ENCODE data around the gene CYFIP1. TPM values are rescaled to one million over a fixed set of nuclear protein-coding genes. Genes with fewer than 3 reads are reported as not detected.

The CYFIP1 gene
- polyA plus RNA-seq, 1 experiment = 93.4 TPM

- Histone ChIP-seq H3K27me3 (ENCODE audit: control insufficient read depth, insufficient read depth, low read length) (no peaks in the 10 kb centered on the region), H3K4me3 (ENCODE audit: low read depth, low read length) (no peak overlapping the region), H3K36me3 (ENCODE audit: control insufficient read depth, insufficient read depth, low read length) (no peaks in the 10 kb centered on the region)
- TF ChIP-seq CTCF (IDR thresholded peaks at IDR 0.05; ENCODE audit: insufficient read depth, low read depth, low read length) = no peak
- DNase-seq (ENCODE audit: low read depth) = no peak
- POLR2A ChIA-PET = no interaction called here
- CTCF ChIA-PET = no interaction called here
Observed at GRCh38 chr15:22967084-22967770, 12.9 kb downstream of the CYFIP1 start.

GRCh38 chr15:22966321-22967083 is 13.7 kb downstream of the CYFIP1 start:
- ChIA-PET POLR2A (no interaction called here), CTCF (no interaction called here)
- no peak for TF ChIP-seq CTCF (IDR thresholded peaks at IDR 0.05; ENCODE audit: insufficient read depth, low read depth, low read length)

GRCh38 chr15:22963641-22964040 is 16.5 kb downstream of the CYFIP1 start:
- no peak for TF ChIP-seq CTCF (IDR thresholded peaks at IDR 0.05; ENCODE audit: insufficient read depth, low read depth, low read length)
- CTCF ChIA-PET = interaction anchor here (0.9 to 1.3 kb wide), 2 partner anchors 10 to 13 kb away, joined by 3 read pairs; no protein-coding TSS in a partner anchor

More at GRCh38 chr15:22966321-22967083, 13.7 kb downstream of the CYFIP1 start:
- H3K4me3 ChIP-seq (ENCODE audit: low read depth, low read length) = no peak overlapping the region
- H3K27me3 ChIP-seq (ENCODE audit: control insufficient read depth, insufficient read depth, low read length) = no peaks in the 10 kb centered on the region
- DNase-seq (ENCODE audit: low read depth) = no peak
- no peaks in the 10 kb centered on the region for H3K36me3 ChIP-seq (ENCODE audit: control insufficient read depth, insufficient read depth, low read length)

GRCh38 chr15:22962611-22963010 is 17.6 kb downstream of the CYFIP1 start:
- Histone ChIP-seq H3K27me3 (ENCODE audit: control insufficient read depth, insufficient read depth, low read length) (no peaks in the 10 kb centered on the region), H3K4me3 (ENCODE audit: low read depth, low read length) (no peak overlapping the region), H3K36me3 (ENCODE audit: control insufficient read depth, insufficient read depth, low read length) (no peaks in the 10 kb centered on the region; the same call in 1 of the 2 replicates)
- CTCF ChIA-PET = interaction anchor here (0.6 to 1.3 kb wide), 2 partner anchors 9 to 56 kb away, joined by 3 to 4 read pairs; no protein-coding TSS in a partner anchor
- POLR2A ChIA-PET = no interaction called here
- no peak for DNase-seq (ENCODE audit: low read depth)
- TF ChIP-seq CTCF (IDR thresholded peaks at IDR 0.05; ENCODE audit: insufficient read depth, low read depth, low read length) = no peak

More at GRCh38 chr15:22963641-22964040, 16.5 kb downstream of the CYFIP1 start:
- POLR2A ChIA-PET = interaction anchor here (0.6 kb wide), 1 partner anchor 11 kb away, joined by 9 read pairs; no protein-coding TSS in a partner anchor
- Histone ChIP-seq H3K27me3 (ENCODE audit: control insufficient read depth, insufficient read depth, low read length) (no peaks in the 10 kb centered on the region), H3K36me3 (ENCODE audit: control insufficient read depth, insufficient read depth, low read length) (no peaks in the 10 kb centered on the region; the same call in 1 of the 2 replicates), H3K4me3 (ENCODE audit: low read depth, low read length) (no peak overlapping the region)
- no peak for DNase-seq (ENCODE audit: low read depth)

- ChIA-PET CTCF (interaction anchor here (0.6 to 0.9 kb wide), 2 partner anchors 12 to 57 kb away, joined by 4 read pairs; no protein-coding TSS in a partner anchor), POLR2A (interaction anchor here (0.6 kb wide), 2 partner anchors 15 to 40 kb away, joined by 3 to 4 read pairs; no protein-coding TSS in a partner anchor)
- Histone ChIP-seq H3K36me3 (ENCODE audit: control insufficient read depth, insufficient read depth, low read length) (no peaks in the 10 kb centered on the region; the same call in 1 of the 2 replicates), H3K4me3 (ENCODE audit: low read depth, low read length) (no peak overlapping the region), H3K27me3 (ENCODE audit: control insufficient read depth, insufficient read depth, low read length) (no peaks in the 10 kb centered on the region)
- DNase-seq (ENCODE audit: low read depth) = no peak
- TF ChIP-seq CTCF (IDR thresholded peaks at IDR 0.05; ENCODE audit: insufficient read depth, low read depth, low read length) = no peak
Observed at GRCh38 chr15:22961762-22962161, 18.4 kb downstream of the CYFIP1 start.
